Left ventricle myocardium inferior (tissue), 1 donor: ENCODE data around the gene CDH4. TPM values are rescaled to one million over a fixed set of nuclear protein-coding genes. Genes with fewer than 3 reads are reported as not detected.
A peak's percentile ranks its signal among the peaks of the same experiment; 100 is the strongest.
"Not testable (repeated sequence)": the region's sequence is repeated elsewhere in the genome, so short reads cannot be mapped to it uniquely, and the experiment has no call there.

Experiments used
- DNase-seq: peaks from one replicate; pipeline ENCODE4 v3.0.0-alpha.2; 2020
- H3K27ac ChIP-seq: fragments of 200-600 bp; replicated peaks from 2 replicates; pipeline ENCODE4 v1.8.0; 2021
- H3K27me3 ChIP-seq: fragments of 200-600 bp; 2 replicates; pipeline ENCODE4 v1.8.0; 2021; ENCODE audit warnings: low read depth
- H3K36me3 ChIP-seq: fragments of 200-600 bp; 2 replicates; pipeline ENCODE4 v1.8.0; 2021
- H3K4me1 ChIP-seq: fragments of 200-600 bp; 2 replicates; pipeline ENCODE4 v1.8.0; 2021
- H3K4me3 ChIP-seq: fragments of 200-600 bp; 2 replicates; pipeline ENCODE4 v1.8.0; 2021; ENCODE audit warnings: mild to moderate bottlenecking, moderate library complexity
- H3K9me3 ChIP-seq: fragments of 200-600 bp; replicated peaks from 2 replicates; pipeline ENCODE4 v1.8.0; 2021
- intact Hi-C: fragments of 100-400 bp; cut with micrococcal nuclease; formaldehyde crosslinking; loops from one replicate; pipeline ENCODE4 v1.11.0; 2022
- total RNA-seq: library from RNA; stranded (reverse); fragmentation: NEBNext Ultra II Directional; extraction: Animal tissue kit (Norgen Biotek cat#: 25700); gene quantifications from one replicate; pipeline ENCODE4 v1.2.1, GENCODE V29; 2021
- TF ChIP-seq, protein P1 (sequence below): fragments of 200-600 bp; IDR thresholded peaks from 2 replicates; pipeline ENCODE4 v1.8.0; 2021; ENCODE audit warnings: antibody characterized with exemption, mild to moderate bottlenecking, borderline replicate concordance
- donor health status: DM: no; HTN: yes; CAD: no; lungs with severe emphysema.

The CDH4 gene
- total RNA-seq, 1 donor from 2014 or later, result 0.05 TPM

DNA sequence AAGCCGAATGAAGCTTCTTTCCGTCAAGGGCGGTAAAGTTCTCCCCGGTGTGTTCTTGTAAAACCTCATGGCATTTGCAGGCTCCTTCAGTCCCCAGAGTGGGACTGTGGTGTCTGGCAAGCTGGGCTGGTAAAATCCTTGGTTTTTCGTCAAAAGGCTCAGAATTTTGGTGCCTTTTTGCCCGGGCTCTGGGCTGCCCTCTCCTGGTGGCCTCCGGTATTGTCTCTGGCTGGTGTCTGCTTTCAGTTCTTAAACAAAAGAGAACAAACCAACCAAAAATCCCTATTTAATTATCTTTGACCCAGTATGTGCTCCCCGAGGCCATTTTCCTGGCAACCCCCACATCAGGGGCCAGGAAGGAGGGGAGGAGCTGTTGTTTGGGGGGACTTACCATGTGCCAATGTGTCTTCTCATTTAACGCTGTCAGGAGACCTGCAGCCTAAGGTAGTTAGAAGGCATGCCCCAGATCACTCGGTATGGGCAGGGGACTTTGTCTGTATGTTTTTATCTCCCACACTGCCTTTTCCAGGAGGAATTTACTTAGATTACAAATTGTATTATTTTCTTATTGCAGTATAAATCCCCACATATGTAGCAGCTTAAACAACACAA is 11.1 kb downstream of the CDH4 start:
- H3K27me3 ChIP-seq, result peaks cover 88% of the 10 kb centered on the region

DNA sequence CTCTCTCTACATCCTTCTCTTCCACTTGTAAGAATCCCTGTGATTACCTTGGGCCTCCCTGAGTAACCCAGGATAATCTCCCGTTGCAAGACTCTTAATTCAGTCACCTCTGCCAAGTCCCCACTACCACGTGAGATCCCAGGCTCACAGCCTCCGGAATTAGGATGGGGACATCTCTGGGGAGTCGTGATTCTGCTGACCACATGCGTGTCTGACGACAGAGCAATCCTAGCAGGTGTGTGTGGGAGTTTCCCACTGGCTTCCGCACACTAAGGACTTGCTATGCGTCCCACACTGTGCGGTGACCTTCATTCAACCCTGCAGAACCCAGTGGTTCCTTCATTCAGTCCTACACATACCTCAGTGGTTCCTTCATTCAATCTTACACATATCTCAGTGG is 11.9 kb downstream of the CDH4 start:
- no peaks in the 10 kb centered on the region for H3K36me3 ChIP-seq
- no peak overlapping the region for H3K4me3 ChIP-seq
- peaks cover 5% of the 10 kb centered on the region for H3K9me3 ChIP-seq
- H3K27ac ChIP-seq, result no peak overlapping the region
- peaks cover 87% of the 10 kb centered on the region for H3K27me3 ChIP-seq
- TF ChIP-seq, protein P1, sequence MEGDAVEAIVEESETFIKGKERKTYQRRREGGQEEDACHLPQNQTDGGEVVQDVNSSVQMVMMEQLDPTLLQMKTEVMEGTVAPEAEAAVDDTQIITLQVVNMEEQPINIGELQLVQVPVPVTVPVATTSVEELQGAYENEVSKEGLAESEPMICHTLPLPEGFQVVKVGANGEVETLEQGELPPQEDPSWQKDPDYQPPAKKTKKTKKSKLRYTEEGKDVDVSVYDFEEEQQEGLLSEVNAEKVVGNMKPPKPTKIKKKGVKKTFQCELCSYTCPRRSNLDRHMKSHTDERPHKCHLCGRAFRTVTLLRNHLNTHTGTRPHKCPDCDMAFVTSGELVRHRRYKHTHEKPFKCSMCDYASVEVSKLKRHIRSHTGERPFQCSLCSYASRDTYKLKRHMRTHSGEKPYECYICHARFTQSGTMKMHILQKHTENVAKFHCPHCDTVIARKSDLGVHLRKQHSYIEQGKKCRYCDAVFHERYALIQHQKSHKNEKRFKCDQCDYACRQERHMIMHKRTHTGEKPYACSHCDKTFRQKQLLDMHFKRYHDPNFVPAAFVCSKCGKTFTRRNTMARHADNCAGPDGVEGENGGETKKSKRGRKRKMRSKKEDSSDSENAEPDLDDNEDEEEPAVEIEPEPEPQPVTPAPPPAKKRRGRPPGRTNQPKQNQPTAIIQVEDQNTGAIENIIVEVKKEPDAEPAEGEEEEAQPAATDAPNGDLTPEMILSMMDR, result no peak
- H3K4me1 ChIP-seq, result no peaks in the 10 kb centered on the region
- intact Hi-C loops, result no loop called here
- DNase-seq, result no peak

More for the DNA sequence above, 11.1 kb downstream of the CDH4 start:
- H3K4me1 ChIP-seq, result no peaks in the 10 kb centered on the region
- no peak for DNase-seq
- TF ChIP-seq, protein P1, result peak; percentile 82
- peaks cover 5% of the 10 kb centered on the region for H3K9me3 ChIP-seq
- intact Hi-C loops, result no loop called here
- no peak overlapping the region for H3K4me3 ChIP-seq
- no peaks in the 10 kb centered on the region for H3K36me3 ChIP-seq
- no peak overlapping the region for H3K27ac ChIP-seq

DNA sequence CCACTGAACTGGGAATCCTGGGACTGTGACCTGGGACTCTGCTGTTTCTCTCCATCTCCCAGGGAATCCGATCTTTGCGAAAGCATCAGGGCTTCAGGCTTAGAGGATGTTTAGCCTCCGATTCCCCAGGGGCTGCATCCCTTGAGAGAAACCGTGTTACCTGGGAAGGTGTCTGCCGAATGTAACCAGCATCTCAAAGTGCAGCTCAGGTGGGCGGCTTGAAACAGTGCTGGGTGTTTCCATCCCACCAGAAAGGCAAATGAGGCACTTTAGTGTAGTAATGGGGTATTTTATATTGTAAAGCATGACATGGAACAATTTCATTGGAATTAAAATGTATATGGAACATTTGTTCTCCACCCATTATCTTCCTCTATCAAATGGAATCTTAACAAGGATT is 15.2 kb downstream of the CDH4 start:
- Histone ChIP-seq H3K27me3 (peaks cover 63% of the 10 kb centered on the region), H3K27ac (no peak overlapping the region), H3K36me3 (no peaks in the 10 kb centered on the region), H3K9me3 (no peaks in the 10 kb centered on the region), H3K4me3 (no peak overlapping the region), H3K4me1 (no peaks in the 10 kb centered on the region)
- TF ChIP-seq, protein P1, result no peak
- intact Hi-C loops, result no loop called here
- DNase-seq, result no peak

DNA sequence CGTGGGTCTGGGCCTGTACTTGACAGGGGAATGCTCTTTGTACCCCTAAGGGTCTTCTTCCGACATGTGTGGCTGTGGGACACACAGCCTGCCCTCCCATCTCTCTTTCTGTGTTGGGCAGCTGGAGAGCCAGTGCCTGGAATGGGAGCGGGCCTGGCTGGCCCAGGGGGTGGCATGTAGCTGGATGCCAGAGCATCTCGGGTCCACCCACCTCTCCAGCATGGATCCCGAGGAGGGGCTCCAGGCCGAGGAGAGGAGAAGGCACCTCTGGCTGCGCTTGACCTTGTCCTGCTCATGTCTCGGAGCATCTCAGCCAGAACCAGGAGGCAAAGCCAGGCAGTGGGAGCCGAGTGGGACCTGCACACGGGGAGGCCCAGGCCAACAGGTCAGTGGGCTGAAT is 16.0 kb downstream of the CDH4 start:
- Histone ChIP-seq H3K27ac (no peak overlapping the region), H3K36me3 (no peaks in the 10 kb centered on the region), H3K27me3 (peaks cover 56% of the 10 kb centered on the region), H3K4me3 (no peak overlapping the region), H3K9me3 (no peaks in the 10 kb centered on the region), H3K4me1 (no peaks in the 10 kb centered on the region)
- intact Hi-C loops, result no loop called here
- TF ChIP-seq, protein P1, result no peak
- no peak for DNase-seq

DNA sequence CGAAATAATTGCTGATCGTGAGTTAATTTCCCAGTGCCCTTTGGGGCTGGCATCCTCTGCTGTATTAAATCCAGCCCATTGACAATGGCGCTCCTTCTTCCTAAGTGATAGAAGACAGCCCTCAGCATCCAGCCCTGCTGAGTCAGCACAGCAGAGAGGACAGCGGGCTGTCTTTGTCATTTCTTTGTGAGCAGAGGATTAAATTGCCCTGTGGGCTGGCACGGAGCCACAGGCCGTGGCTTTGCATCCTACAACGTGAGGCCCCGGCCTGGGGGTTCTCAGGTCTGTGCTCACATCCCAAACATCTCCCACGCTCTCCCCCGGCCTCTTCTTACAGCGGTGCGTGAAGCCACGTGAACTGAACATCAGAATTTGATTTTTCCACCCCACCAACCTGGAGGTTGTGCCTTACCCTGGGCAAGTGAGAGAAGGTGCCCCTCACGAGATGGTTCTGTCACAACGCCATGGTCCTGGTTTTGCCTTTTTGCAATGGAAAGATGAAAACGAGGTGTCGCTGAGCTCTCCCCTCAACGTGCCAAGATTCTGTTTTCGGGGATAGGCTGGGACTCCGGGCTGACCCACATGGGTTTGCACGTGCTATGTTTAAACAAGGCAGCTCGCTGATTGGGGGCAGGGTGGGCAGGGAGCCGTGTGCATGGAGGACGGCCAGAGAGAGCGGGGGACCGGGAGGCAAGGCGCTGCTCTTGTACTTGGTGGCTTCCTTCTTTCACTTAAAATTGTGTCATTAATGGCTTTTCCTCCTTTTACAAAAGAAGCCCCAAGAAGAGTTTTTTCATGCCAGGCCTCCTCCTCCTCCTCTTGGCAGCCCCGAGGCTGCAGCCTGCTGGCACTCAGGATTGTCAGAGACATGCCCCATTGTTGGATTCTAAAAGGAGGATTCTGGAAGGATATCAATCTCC is 19.5 kb downstream of the CDH4 start:
- intact Hi-C loops, result no loop called here
- no peak for DNase-seq

DNA sequence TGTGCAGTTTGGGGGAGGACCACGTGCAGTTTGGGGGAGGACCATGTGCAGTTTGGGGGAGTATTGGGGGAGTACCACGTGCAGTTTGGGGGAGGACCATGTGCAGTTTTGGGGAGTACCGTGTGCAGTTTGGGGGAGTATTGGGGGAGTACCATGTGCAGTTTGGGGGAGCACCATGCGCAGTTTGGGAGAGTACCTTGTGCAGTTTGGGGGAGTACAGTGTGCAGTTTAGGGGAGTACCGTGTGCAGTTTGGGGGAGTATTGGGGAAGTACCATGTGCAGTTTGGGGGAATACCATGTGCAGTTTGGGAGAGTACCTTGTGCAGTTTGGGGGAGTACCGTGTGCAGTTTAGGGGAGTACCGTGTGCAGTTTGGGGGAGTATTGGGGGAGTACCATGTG is 21.0 kb downstream of the CDH4 start:
- H3K4me3 ChIP-seq, H3K27ac ChIP-seq, DNase-seq, intact Hi-C loops, H3K4me1 ChIP-seq, H3K9me3 ChIP-seq, H3K36me3 ChIP-seq: not testable (repeated sequence)
- peaks cover 41% of the 10 kb centered on the region for H3K27me3 ChIP-seq

More for the DNA sequence above, 19.5 kb downstream of the CDH4 start:
- Histone ChIP-seq H3K27me3 (peaks cover 41% of the 10 kb centered on the region), H3K4me3 (no peak overlapping the region), H3K4me1 (no peaks in the 10 kb centered on the region), H3K9me3 (no peaks in the 10 kb centered on the region), H3K36me3 (no peaks in the 10 kb centered on the region), H3K27ac (no peak overlapping the region)
- TF ChIP-seq, protein P1, result no peak

DNA sequence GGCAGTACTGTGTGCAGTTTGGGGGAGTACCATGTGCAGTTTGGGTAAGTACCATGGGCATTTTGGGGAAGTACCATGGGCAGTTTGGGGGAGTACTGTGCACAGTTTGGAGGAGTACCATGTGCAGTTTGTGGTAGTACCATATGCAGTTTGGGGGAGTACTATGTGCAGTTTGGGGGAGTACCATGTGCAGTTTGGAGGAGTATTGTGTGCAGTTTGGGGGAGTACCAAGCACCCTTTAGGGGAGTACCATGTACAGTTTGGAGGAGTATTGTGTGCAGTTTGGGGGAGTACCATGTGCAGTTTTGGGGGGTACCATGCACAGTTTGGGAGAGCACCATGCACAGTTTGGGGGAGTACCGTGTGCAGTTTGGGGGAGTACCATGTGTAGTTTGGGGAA is 21.6 kb downstream of the CDH4 start:
- H3K36me3 ChIP-seq, H3K4me3 ChIP-seq, H3K4me1 ChIP-seq, intact Hi-C loops, DNase-seq, H3K27ac ChIP-seq, H3K9me3 ChIP-seq: not testable (repeated sequence)
- H3K27me3 ChIP-seq, result peaks cover 42% of the 10 kb centered on the region
